Adrenal gland (tissue), 5 donors: Measurements from ENCODE around the gene NUMA1.

ENCODE experiments used
- POLR2A ChIP-seq, 2 donors: fragments of 450-650 bp; IDR thresholded peaks; one replicate each; pipeline ENCODE4 v1.6.1; 2017; ENCODE audit warnings: antibody characterized with exemption in 2 of 2, mild to moderate bottlenecking in 2 of 2, moderate library complexity in 1 of 2
- TF ChIP-seq, protein P1 (sequence below), 6 experiments: fragments of 450-650 bp in 4 of 6; fragments of 200-600 bp in 2 of 6; sonication (generic) in 1 of 6; IDR thresholded peaks; 1 replicate in 5 of 6; 2 replicates in 1 of 6; pipeline versions ENCODE4 v1.5.1 to v1.8.0; 2016 to 2021; ENCODE audit warnings: antibody characterized with exemption in 6 of 6, mild to moderate bottlenecking in 2 of 6, moderate library complexity in 1 of 6
- donor health status: DM: no; HTN: no; CAD: no.

DNA sequence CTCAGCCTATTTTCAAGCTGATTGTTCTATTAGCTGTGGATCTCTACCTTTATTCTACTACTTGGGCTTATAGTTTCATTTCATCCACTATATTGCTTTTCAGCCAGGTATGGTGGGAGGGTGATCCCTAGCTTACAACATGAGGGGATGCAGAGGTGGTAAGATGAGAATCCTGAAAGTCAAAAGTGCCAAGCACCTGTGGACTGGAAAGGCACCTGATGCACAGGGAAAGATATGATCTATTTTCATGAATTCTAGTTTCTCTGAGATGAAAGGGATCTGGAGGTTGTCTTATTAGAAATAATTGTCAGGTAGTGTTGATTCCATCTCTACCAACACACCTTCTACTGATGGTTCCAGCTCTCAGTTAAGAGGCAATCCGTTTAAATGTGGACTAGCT is 103.3 kb downstream of the NUMA1 start:
- TF ChIP-seq, protein P1, sequence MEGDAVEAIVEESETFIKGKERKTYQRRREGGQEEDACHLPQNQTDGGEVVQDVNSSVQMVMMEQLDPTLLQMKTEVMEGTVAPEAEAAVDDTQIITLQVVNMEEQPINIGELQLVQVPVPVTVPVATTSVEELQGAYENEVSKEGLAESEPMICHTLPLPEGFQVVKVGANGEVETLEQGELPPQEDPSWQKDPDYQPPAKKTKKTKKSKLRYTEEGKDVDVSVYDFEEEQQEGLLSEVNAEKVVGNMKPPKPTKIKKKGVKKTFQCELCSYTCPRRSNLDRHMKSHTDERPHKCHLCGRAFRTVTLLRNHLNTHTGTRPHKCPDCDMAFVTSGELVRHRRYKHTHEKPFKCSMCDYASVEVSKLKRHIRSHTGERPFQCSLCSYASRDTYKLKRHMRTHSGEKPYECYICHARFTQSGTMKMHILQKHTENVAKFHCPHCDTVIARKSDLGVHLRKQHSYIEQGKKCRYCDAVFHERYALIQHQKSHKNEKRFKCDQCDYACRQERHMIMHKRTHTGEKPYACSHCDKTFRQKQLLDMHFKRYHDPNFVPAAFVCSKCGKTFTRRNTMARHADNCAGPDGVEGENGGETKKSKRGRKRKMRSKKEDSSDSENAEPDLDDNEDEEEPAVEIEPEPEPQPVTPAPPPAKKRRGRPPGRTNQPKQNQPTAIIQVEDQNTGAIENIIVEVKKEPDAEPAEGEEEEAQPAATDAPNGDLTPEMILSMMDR (IDR thresholded peaks at IDR 0.05): no peak
- no peak for TF ChIP-seq POLR2A (IDR thresholded peaks at IDR 0.05)
